Activated T-cell treated with anti-CD3 and anti-CD28 coated beads, Interleukin-2, amount 50 U/mL, for 24 hours (primary cell): ENCODE results near the gene MTHFD1L.
A peak's percentile ranks its signal among the peaks of the same experiment; 100 is the strongest.

ENCODE experiments used
- DNase-seq: peaks from one replicate; pipeline ENCODE4 v3.0.0-alpha.2; 2020
- H3K27ac Mint-ChIP-seq: 2 replicates; pipeline ENCODE4 v1.8.0; 2020; ENCODE audit warnings: mild to moderate bottlenecking, mixed read lengths
- H3K27me3 Mint-ChIP-seq: 2 replicates; pipeline ENCODE4 v1.8.0; 2020; ENCODE audit warnings: mixed read lengths
- H3K36me3 Mint-ChIP-seq: 2 replicates; pipeline ENCODE4 v1.8.0; 2020; ENCODE audit warnings: low read depth, mixed read lengths
- H3K4me1 Mint-ChIP-seq: 2 replicates; pipeline ENCODE4 v1.8.0; 2020; ENCODE audit warnings: low read depth, mixed read lengths
- H3K4me3 Mint-ChIP-seq: 2 replicates; pipeline ENCODE4 v1.8.0; 2020; ENCODE audit warnings: mild to moderate bottlenecking, moderate library complexity, mixed read lengths
- H3K9me3 Mint-ChIP-seq: 2 replicates; pipeline ENCODE4 v1.8.0; 2020; ENCODE audit warnings: mixed read lengths

Gene MTHFD1L

GRCh38 chr6:150878347-150879213 lies 13.1 kb downstream of the MTHFD1L start:
- no peaks in the 10 kb centered on the region for H3K4me1 Mint-ChIP-seq
- no peak for DNase-seq
- no peak overlapping the region for H3K27ac Mint-ChIP-seq
- H3K36me3 Mint-ChIP-seq: peaks cover 97% of the 10 kb centered on the region
- H3K9me3 Mint-ChIP-seq: no peaks in the 10 kb centered on the region
- no peak overlapping the region for H3K4me3 Mint-ChIP-seq
- no peaks in the 10 kb centered on the region for H3K27me3 Mint-ChIP-seq

- Mint-ChIP-seq H3K27ac (no peak overlapping the region), H3K4me1 (no peaks in the 10 kb centered on the region), H3K9me3 (no peaks in the 10 kb centered on the region), H3K4me3 (no peak overlapping the region), H3K36me3 (peaks cover 99% of the 10 kb centered on the region), H3K27me3 (no peaks in the 10 kb centered on the region)
- no peak for DNase-seq
Measured at GRCh38 chr6:150880336-150880735, 14.8 kb downstream of the MTHFD1L start.

GRCh38 chr6:150881911-150882481 lies 16.5 kb downstream of the MTHFD1L start:
- Mint-ChIP-seq H3K4me1 (no peaks in the 10 kb centered on the region), H3K9me3 (no peaks in the 10 kb centered on the region), H3K27me3 (no peaks in the 10 kb centered on the region), H3K4me3 (no peak overlapping the region), H3K36me3 (peaks cover 98% of the 10 kb centered on the region), H3K27ac (no peak overlapping the region)
- no peak for DNase-seq

- peaks cover 98% of the 10 kb centered on the region for H3K36me3 Mint-ChIP-seq
- no peak overlapping the region for H3K4me3 Mint-ChIP-seq
- H3K27me3 Mint-ChIP-seq: no peaks in the 10 kb centered on the region
- DNase-seq: no peak
- H3K4me1 Mint-ChIP-seq: peaks cover 6% of the 10 kb centered on the region
- no peak overlapping the region for H3K27ac Mint-ChIP-seq
- no peaks in the 10 kb centered on the region for H3K9me3 Mint-ChIP-seq
Measured at GRCh38 chr6:150883521-150883920, 18.0 kb downstream of the MTHFD1L start.

GRCh38 chr6:150886155-150886554 lies 20.7 kb downstream of the MTHFD1L start:
- H3K4me1 Mint-ChIP-seq: peaks cover 7% of the 10 kb centered on the region
- H3K4me3 Mint-ChIP-seq: no peak overlapping the region
- H3K27me3 Mint-ChIP-seq: no peaks in the 10 kb centered on the region
- H3K27ac Mint-ChIP-seq: no peak overlapping the region
- peaks cover 96% of the 10 kb centered on the region for H3K36me3 Mint-ChIP-seq
- no peak for DNase-seq
- H3K9me3 Mint-ChIP-seq: no peaks in the 10 kb centered on the region

GRCh38 chr6:150887978-150888563 lies 22.6 kb downstream of the MTHFD1L start:
- H3K4me3 Mint-ChIP-seq: no peak overlapping the region
- H3K27me3 Mint-ChIP-seq: no peaks in the 10 kb centered on the region
- H3K36me3 Mint-ChIP-seq: peaks cover 92% of the 10 kb centered on the region
- DNase-seq: no peak
- H3K4me1 Mint-ChIP-seq: peaks cover 7% of the 10 kb centered on the region
- no peaks in the 10 kb centered on the region for H3K9me3 Mint-ChIP-seq
- peak overlapping the region; percentile 22 for H3K27ac Mint-ChIP-seq

- H3K27me3 Mint-ChIP-seq: no peaks in the 10 kb centered on the region
- DNase-seq: no peak
- H3K36me3 Mint-ChIP-seq: peaks cover 93% of the 10 kb centered on the region
- H3K4me1 Mint-ChIP-seq: peaks cover 27% of the 10 kb centered on the region
- H3K4me3 Mint-ChIP-seq: no peak overlapping the region
- H3K9me3 Mint-ChIP-seq: no peaks in the 10 kb centered on the region
- H3K27ac Mint-ChIP-seq: no peak overlapping the region
Measured at GRCh38 chr6:150890346-150890745, 24.8 kb downstream of the MTHFD1L start.

- Mint-ChIP-seq H3K4me1 (peaks cover 33% of the 10 kb centered on the region), H3K36me3 (peaks cover 94% of the 10 kb centered on the region), H3K27ac (no peak overlapping the region), H3K27me3 (no peaks in the 10 kb centered on the region), H3K4me3 (no peak overlapping the region), H3K9me3 (no peaks in the 10 kb centered on the region)
- peak; percentile 61 for DNase-seq
Measured at GRCh38 chr6:150891888-150892485, 26.5 kb downstream of the MTHFD1L start.

GRCh38 chr6:150894191-150894744 lies 28.8 kb downstream of the MTHFD1L start:
- no peaks in the 10 kb centered on the region for H3K27me3 Mint-ChIP-seq
- DNase-seq: no peak
- H3K36me3 Mint-ChIP-seq: peaks cover 94% of the 10 kb centered on the region
- no peak overlapping the region for H3K27ac Mint-ChIP-seq
- H3K9me3 Mint-ChIP-seq: no peaks in the 10 kb centered on the region
- H3K4me1 Mint-ChIP-seq: peaks cover 31% of the 10 kb centered on the region
- H3K4me3 Mint-ChIP-seq: no peak overlapping the region

- peak; percentile 46 for DNase-seq
- no peak overlapping the region for H3K4me3 Mint-ChIP-seq
- peaks cover 94% of the 10 kb centered on the region for H3K36me3 Mint-ChIP-seq
- H3K9me3 Mint-ChIP-seq: no peaks in the 10 kb centered on the region
- H3K27ac Mint-ChIP-seq: peak overlapping the region; percentile 73
- peaks cover 31% of the 10 kb centered on the region for H3K4me1 Mint-ChIP-seq
- no peaks in the 10 kb centered on the region for H3K27me3 Mint-ChIP-seq
Measured at GRCh38 chr6:150894935-150895552, 29.5 kb downstream of the MTHFD1L start.

- no peak overlapping the region for H3K4me3 Mint-ChIP-seq
Measured at GRCh38 chr6:150895928-150896632, 30.6 kb downstream of the MTHFD1L start.

GRCh38 chr6:150897400-150897943 lies 32.0 kb downstream of the MTHFD1L start:
- no peak overlapping the region for H3K4me3 Mint-ChIP-seq
- no peaks in the 10 kb centered on the region for H3K9me3 Mint-ChIP-seq
- no peak for DNase-seq
- no peaks in the 10 kb centered on the region for H3K27me3 Mint-ChIP-seq
- peaks cover 93% of the 10 kb centered on the region for H3K36me3 Mint-ChIP-seq
- H3K27ac Mint-ChIP-seq: no peak overlapping the region
- peaks cover 31% of the 10 kb centered on the region for H3K4me1 Mint-ChIP-seq

More at GRCh38 chr6:150895928-150896632, 30.6 kb downstream of the MTHFD1L start:
- H3K36me3 Mint-ChIP-seq: peaks cover 93% of the 10 kb centered on the region
- H3K27me3 Mint-ChIP-seq: no peaks in the 10 kb centered on the region
- no peak for DNase-seq
- peaks cover 31% of the 10 kb centered on the region for H3K4me1 Mint-ChIP-seq
- H3K27ac Mint-ChIP-seq: no peak overlapping the region
- H3K9me3 Mint-ChIP-seq: no peaks in the 10 kb centered on the region

- Mint-ChIP-seq H3K4me1 (peaks cover 28% of the 10 kb centered on the region), H3K27ac (no peak overlapping the region), H3K4me3 (no peak overlapping the region), H3K36me3 (peaks cover 86% of the 10 kb centered on the region), H3K9me3 (no peaks in the 10 kb centered on the region), H3K27me3 (no peaks in the 10 kb centered on the region)
- DNase-seq: no peak
Measured at GRCh38 chr6:150898399-150899170, 33.1 kb downstream of the MTHFD1L start.
